ENCODE results near the gene COG5. TPM values are rescaled to one million over a fixed set of nuclear protein-coding genes. Genes with fewer than 3 reads are reported as not detected.

Gene COG5
- polyA plus RNA-seq, 3 donors = 12.7 to 29.0 (median 28.1) TPM

- Histone ChIP-seq H2AFZ (ENCODE audit: insufficient read depth, low read depth, low read length, poor library complexity, severe bottlenecking) (no peak overlapping the region), H3K9ac (ENCODE audit: insufficient read depth, low read length, poor library complexity, severe bottlenecking) (no peak overlapping the region), H3K4me3 (replicated peaks in 1 of 3; ENCODE audit: low read depth in 2 of 3, low read length in 3 of 3) (no peak overlapping the region), H3K9me3 (replicated peaks in 1 of 2; ENCODE audit: control insufficient read depth in 1 of 2, insufficient read depth in 1 of 2, low read length in 2 of 2) (no peaks in the 10 kb centered on the region), H3K4me1 (ENCODE audit: control insufficient read depth in 1 of 2, insufficient read depth in 2 of 2, low read length in 2 of 2) (peaks cover 14 to 21% of the 10 kb centered on the region in 2 donors), H3K27ac (ENCODE audit: low read depth in 1 of 2, low read length in 2 of 2) (no peak overlapping the region), H3K36me3 (replicated peaks in 1 of 2; ENCODE audit: control insufficient read depth in 1 of 2, insufficient read depth in 2 of 2, low read length in 2 of 2) (peaks cover 5 to 10% of the 10 kb centered on the region in 2 donors), H3K27me3 (ENCODE audit: control insufficient read depth in 2 of 2, insufficient read depth in 2 of 2, low read length in 2 of 2) (no peaks in the 10 kb centered on the region), H4K20me1 (ENCODE audit: insufficient read depth, low read length) (peaks cover 82% of the 10 kb centered on the region), H3K79me2 (ENCODE audit: insufficient read depth, low read length) (peaks cover 87% of the 10 kb centered on the region), H3K4me2 (replicated peaks; ENCODE audit: extremely low read depth, low read length, poor library complexity, severe bottlenecking) (no peak overlapping the region)
- TF ChIP-seq CTCF (IDR thresholded peaks at IDR 0.05) = no peak
- intact Hi-C loops (cut with micrococcal nuclease) = no loop called here
- peaks cover 13 to 18% of the 10 kb centered on the region in 2 donors for H3K36me3 Mint-ChIP-seq
- H3K9me3 Mint-ChIP-seq = peaks cover 0 to 6% (median 0%) of the 10 kb centered on the region in 7 donors
- peak overlapping the region in 1 of 7 donors; percentile 27 for H3K27ac Mint-ChIP-seq
- peaks cover 29% of the 10 kb centered on the region for H3K4me1 Mint-ChIP-seq
- no peak overlapping the region for H3K4me3 Mint-ChIP-seq
- WGBS (ENCODE audit: insufficient coverage) = no CpG with 5 or more reads among the region's 2 CpGs
- DNase-seq = no peak
- no peaks in the 10 kb centered on the region for H3K27me3 Mint-ChIP-seq (ENCODE audit: low read depth in 3 of 3)
Observed at GRCh38 chr7:107173191-107173590, 390.5 kb downstream of the COG5 start.

GRCh38 chr7:107172276-107173032, 391.3 kb downstream of the COG5 start:
- Histone ChIP-seq H3K27me3 (ENCODE audit: control insufficient read depth in 2 of 2, insufficient read depth in 2 of 2, low read length in 2 of 2) (no peaks in the 10 kb centered on the region), H3K36me3 (replicated peaks in 1 of 2; ENCODE audit: control insufficient read depth in 1 of 2, insufficient read depth in 2 of 2, low read length in 2 of 2) (peaks cover 5 to 10% of the 10 kb centered on the region in 2 donors), H3K4me2 (replicated peaks; ENCODE audit: extremely low read depth, low read length, poor library complexity, severe bottlenecking) (no peak overlapping the region), H3K79me2 (ENCODE audit: insufficient read depth, low read length) (peaks cover 79% of the 10 kb centered on the region), H4K20me1 (ENCODE audit: insufficient read depth, low read length) (peaks cover 75% of the 10 kb centered on the region), H3K9ac (ENCODE audit: insufficient read depth, low read length, poor library complexity, severe bottlenecking) (no peak overlapping the region), H2AFZ (ENCODE audit: insufficient read depth, low read depth, low read length, poor library complexity, severe bottlenecking) (no peak overlapping the region), H3K9me3 (replicated peaks in 1 of 2; ENCODE audit: control insufficient read depth in 1 of 2, insufficient read depth in 1 of 2, low read length in 2 of 2) (no peaks in the 10 kb centered on the region), H3K4me1 (ENCODE audit: control insufficient read depth in 1 of 2, insufficient read depth in 2 of 2, low read length in 2 of 2) (peaks cover 14 to 21% of the 10 kb centered on the region in 2 donors), H3K4me3 (replicated peaks in 1 of 3; ENCODE audit: low read depth in 2 of 3, low read length in 3 of 3) (no peak overlapping the region), H3K27ac (ENCODE audit: low read depth in 1 of 2, low read length in 2 of 2) (no peak overlapping the region)
- intact Hi-C loops (cut with micrococcal nuclease) = no loop called here
- Mint-ChIP-seq H3K36me3 (peaks cover 13 to 18% of the 10 kb centered on the region in 2 donors), H3K27ac (peak overlapping the region in 2 of 7 donors; percentile 26 to 63), H3K4me1 (peaks cover 29% of the 10 kb centered on the region), H3K27me3 (ENCODE audit: low read depth in 3 of 3) (no peaks in the 10 kb centered on the region), H3K4me3 (no peak overlapping the region), H3K9me3 (peaks cover 0 to 6% (median 0%) of the 10 kb centered on the region in 7 donors)
- TF ChIP-seq CTCF (IDR thresholded peaks at IDR 0.05) = no peak
- WGBS (ENCODE audit: insufficient coverage) = no CpG with 5 or more reads among the region's 4 CpGs
- DNase-seq = no peak
